Fibroblast of lung (primary cell): ENCODE measurements around the gene ZSCAN9. TPM values are rescaled to one million over a fixed set of nuclear protein-coding genes. Genes with fewer than 3 reads are reported as not detected.

ENCODE experiments used
- DNase-seq, 2 donors: peaks; one replicate each; pipeline versions ENCODE4 v3.0.0 to v3.0.0-alpha.2; 2010; ENCODE audit warnings: low read depth in 2 of 2
- H2AFZ ChIP-seq: 2 replicates; pipeline ENCODE4 v1.5.1; 2012; ENCODE audit warnings: low read length, control low read depth, inconsistent platforms
- H3K27ac ChIP-seq: 2 replicates; pipeline ENCODE4 v1.5.1; 2011; ENCODE audit warnings: low read length, control low read depth; ENCODE audit not compliant: insufficient read depth
- H3K27me3 ChIP-seq: 2 replicates; pipeline ENCODE4 v1.5.1; 2011; ENCODE audit warnings: mild to moderate bottlenecking, low read length; ENCODE audit not compliant: control insufficient read depth, insufficient read depth
- H3K36me3 ChIP-seq: 2 replicates; pipeline ENCODE4 v1.5.1; 2011; ENCODE audit warnings: low read length; ENCODE audit not compliant: control insufficient read depth, insufficient read depth
- H3K4me1 ChIP-seq: 2 replicates; pipeline ENCODE4 v1.5.1; 2011; ENCODE audit warnings: low read length; ENCODE audit not compliant: control insufficient read depth, insufficient read depth; ENCODE audit errors: extremely low read depth
- H3K4me2 ChIP-seq: 2 replicates; pipeline ENCODE4 v1.5.1; 2011; ENCODE audit warnings: low read length, control low read depth; ENCODE audit not compliant: insufficient read depth; ENCODE audit errors: extremely low read depth
- H3K4me3 ChIP-seq, 4 experiments: fragments of 200-600 bp in 1 of 4; sonication (generic) in 1 of 4; replicated peaks in 1 of 4; 2 replicates each; pipeline ENCODE4 v1.5.1; 2011 to 2016; ENCODE audit warnings: low read length in 4 of 4, low read depth in 3 of 4, mild to moderate bottlenecking in 3 of 4, control low read depth in 2 of 4, inconsistent platforms in 1 of 4, mixed read lengths in 1 of 4; ENCODE audit not compliant: insufficient read depth in 1 of 4; ENCODE audit errors: control extremely low read depth in 1 of 4
- H3K79me2 ChIP-seq: 2 replicates; pipeline ENCODE4 v1.5.1; 2012; ENCODE audit warnings: mild to moderate bottlenecking, low read length, inconsistent platforms; ENCODE audit not compliant: control insufficient read depth, insufficient read depth
- H3K9ac ChIP-seq: 2 replicates; pipeline ENCODE4 v1.5.1; 2011; ENCODE audit warnings: mild to moderate bottlenecking, low read length, control low read depth; ENCODE audit not compliant: insufficient read depth
- H3K9me3 ChIP-seq: 2 replicates; pipeline ENCODE4 v1.5.1; 2012; ENCODE audit warnings: low read depth, low read length; ENCODE audit not compliant: control insufficient read depth, insufficient read depth
- H4K20me1 ChIP-seq: 2 replicates; pipeline ENCODE4 v1.5.1; 2011; ENCODE audit warnings: low read length; ENCODE audit not compliant: control insufficient read depth, insufficient read depth; ENCODE audit errors: extremely low read depth
- EZH2 ChIP-seq: IDR thresholded peaks from 2 replicates; pipeline ENCODE4 v1.5.1; 2012; ENCODE audit warnings: low read length, control low read depth, mild to moderate bottlenecking; ENCODE audit errors: missing control alignments
- polyA plus RNA-seq, 2 donors: library from polyadenylated mRNA; depleted of rRNA in 1 of 2; stranded (reverse) in 1 of 2; unstranded in 1 of 2; fragments of >200 nt; gene quantifications; 2 replicates each; pipeline ENCODE4 v1.2.1, GENCODE V29; 2011 to 2012; ENCODE audit warnings: missing spikeins in 1 of 2
- total RNA-seq: library from RNA; depleted of rRNA; stranded (reverse); fragments of >200 nt; gene quantifications from 2 replicates; pipeline ENCODE4 v1.2.1, GENCODE V29; 2014
- TF ChIP-seq, protein P1 (sequence below), 2 donors: IDR thresholded peaks in 1 of 2; conservative IDR thresholded peaks in 1 of 2; 1 replicate in 1 of 2; 2 replicates in 1 of 2; pipeline ENCODE4 v1.5.1; 2011 to 2012; ENCODE audit warnings: low read length in 2 of 2, control low read depth in 1 of 2, inconsistent platforms in 1 of 2, low read depth in 1 of 2, mild to moderate bottlenecking in 1 of 2

Gene ZSCAN9
- total and polyA plus RNA-seq, 2 donors (not counting 1 experiment from before 2014, with no cell fraction given): 11.3 to 11.6 TPM

DNA sequence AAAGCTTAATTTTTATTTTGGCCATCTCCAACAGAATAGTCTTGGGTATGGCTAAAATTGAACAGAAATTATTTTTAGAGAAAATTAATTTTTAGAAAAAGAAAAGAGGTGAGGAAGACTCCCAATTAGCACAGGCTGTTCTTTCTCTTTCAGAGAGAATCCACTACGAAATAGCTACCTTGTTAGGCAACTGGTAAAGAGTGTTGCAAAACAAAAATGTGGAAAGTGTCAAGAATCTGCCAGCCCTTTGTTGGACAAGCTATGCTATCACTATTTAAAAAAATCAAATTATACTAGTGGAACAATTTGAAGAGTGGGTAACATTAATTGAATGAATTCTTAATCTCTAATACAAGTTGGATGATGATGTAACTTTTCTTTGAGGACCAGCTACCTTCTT, 19.2 kb upstream of the ZSCAN9 start:
- Histone ChIP-seq H3K27ac (no peak overlapping the region), H3K9ac (no peak overlapping the region), H3K27me3 (peaks cover 13% of the 10 kb centered on the region), H2AFZ (no peak overlapping the region), H3K36me3 (no peaks in the 10 kb centered on the region), H3K4me1 (no peaks in the 10 kb centered on the region), H4K20me1 (no peaks in the 10 kb centered on the region), H3K79me2 (no peaks in the 10 kb centered on the region), H3K4me2 (no peak overlapping the region), H3K9me3 (no peaks in the 10 kb centered on the region), H3K4me3 (no peak overlapping the region)
- TF ChIP-seq EZH2: no peak
- TF ChIP-seq, protein P1, sequence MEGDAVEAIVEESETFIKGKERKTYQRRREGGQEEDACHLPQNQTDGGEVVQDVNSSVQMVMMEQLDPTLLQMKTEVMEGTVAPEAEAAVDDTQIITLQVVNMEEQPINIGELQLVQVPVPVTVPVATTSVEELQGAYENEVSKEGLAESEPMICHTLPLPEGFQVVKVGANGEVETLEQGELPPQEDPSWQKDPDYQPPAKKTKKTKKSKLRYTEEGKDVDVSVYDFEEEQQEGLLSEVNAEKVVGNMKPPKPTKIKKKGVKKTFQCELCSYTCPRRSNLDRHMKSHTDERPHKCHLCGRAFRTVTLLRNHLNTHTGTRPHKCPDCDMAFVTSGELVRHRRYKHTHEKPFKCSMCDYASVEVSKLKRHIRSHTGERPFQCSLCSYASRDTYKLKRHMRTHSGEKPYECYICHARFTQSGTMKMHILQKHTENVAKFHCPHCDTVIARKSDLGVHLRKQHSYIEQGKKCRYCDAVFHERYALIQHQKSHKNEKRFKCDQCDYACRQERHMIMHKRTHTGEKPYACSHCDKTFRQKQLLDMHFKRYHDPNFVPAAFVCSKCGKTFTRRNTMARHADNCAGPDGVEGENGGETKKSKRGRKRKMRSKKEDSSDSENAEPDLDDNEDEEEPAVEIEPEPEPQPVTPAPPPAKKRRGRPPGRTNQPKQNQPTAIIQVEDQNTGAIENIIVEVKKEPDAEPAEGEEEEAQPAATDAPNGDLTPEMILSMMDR (conservative IDR thresholded peaks at IDR 0.05 in 1 of 2, IDR thresholded peaks at IDR 0.05 in 1 of 2; ENCODE audit: low read depth in 1 of 2, low read length in 2 of 2): no peak
- DNase-seq: no peak

DNA sequence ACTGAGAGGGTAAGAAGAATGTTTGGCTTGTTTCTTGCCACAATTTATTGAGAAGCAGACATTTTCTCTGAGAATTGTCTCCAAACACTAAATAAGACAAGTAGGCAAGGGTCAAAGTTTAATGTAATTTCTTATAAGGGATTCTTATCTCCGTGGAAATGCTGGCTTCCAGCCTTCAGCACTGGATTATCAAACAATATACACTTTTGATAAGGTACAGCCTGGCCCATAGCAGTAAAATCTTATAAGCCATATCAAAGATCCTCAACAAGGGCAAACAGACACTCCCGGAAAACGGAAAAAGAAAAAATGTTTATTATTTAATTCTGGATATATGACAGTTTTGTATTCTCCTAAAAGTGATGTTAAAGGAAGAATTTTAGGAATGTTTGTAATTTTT, 18.5 kb upstream of the ZSCAN9 start:
- Histone ChIP-seq H3K36me3 (no peaks in the 10 kb centered on the region), H3K4me1 (no peaks in the 10 kb centered on the region), H3K9me3 (no peaks in the 10 kb centered on the region), H2AFZ (no peak overlapping the region), H3K4me2 (no peak overlapping the region), H3K9ac (no peak overlapping the region), H4K20me1 (no peaks in the 10 kb centered on the region), H3K27ac (no peak overlapping the region), H3K79me2 (no peaks in the 10 kb centered on the region), H3K4me3 (no peak overlapping the region), H3K27me3 (peaks cover 17% of the 10 kb centered on the region)
- no peak for DNase-seq
- TF ChIP-seq, protein P1 (conservative IDR thresholded peaks at IDR 0.05 in 1 of 2, IDR thresholded peaks at IDR 0.05 in 1 of 2; ENCODE audit: low read depth in 1 of 2, low read length in 2 of 2): no peak
- no peak for TF ChIP-seq EZH2

DNA sequence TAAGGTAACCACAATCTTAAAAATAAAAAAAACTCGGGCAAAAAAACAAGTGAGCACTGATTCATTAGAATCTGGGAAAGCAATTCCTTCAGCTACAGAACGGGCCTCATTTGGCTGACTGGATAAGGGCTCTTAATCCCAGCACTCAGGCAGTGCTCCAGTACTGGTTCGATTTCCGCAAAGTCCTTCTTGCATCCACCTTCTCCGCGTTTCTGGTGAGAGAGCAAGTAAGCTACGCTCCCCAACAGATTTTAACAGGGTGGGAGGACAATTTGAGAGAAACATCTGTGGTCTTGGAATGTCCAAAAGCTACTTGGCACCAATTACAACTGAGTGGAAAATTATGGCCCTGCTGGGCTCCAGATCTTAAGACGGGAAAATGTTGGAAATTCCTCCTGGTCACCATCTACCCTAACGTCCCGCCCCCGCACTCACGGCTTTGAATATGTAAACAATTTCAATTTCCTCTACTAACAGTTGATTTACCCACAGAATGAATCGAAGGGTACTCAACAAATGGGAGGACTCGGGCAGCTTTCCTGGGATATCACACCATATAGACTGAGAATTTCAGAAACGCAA, 18.1 kb upstream of the ZSCAN9 start:
- no peak overlapping the region for H3K27ac ChIP-seq

More for the DNA sequence above, 18.1 kb upstream of the ZSCAN9 start:
- H3K9me3 ChIP-seq: no peaks in the 10 kb centered on the region
- no peaks in the 10 kb centered on the region for H3K36me3 ChIP-seq
- H3K79me2 ChIP-seq: no peaks in the 10 kb centered on the region
- no peak for TF ChIP-seq EZH2
- TF ChIP-seq, protein P1 (conservative IDR thresholded peaks at IDR 0.05 in 1 of 2, IDR thresholded peaks at IDR 0.05 in 1 of 2; ENCODE audit: low read depth in 1 of 2, low read length in 2 of 2): no peak
- H3K27me3 ChIP-seq: peaks cover 21% of the 10 kb centered on the region
- no peaks in the 10 kb centered on the region for H3K4me1 ChIP-seq
- H3K4me2 ChIP-seq: peak overlapping the region; percentile 86
- H3K4me3 ChIP-seq: peak overlapping the region; percentile 36 to 71 (median 50)
- H3K9ac ChIP-seq: no peak overlapping the region
- no peaks in the 10 kb centered on the region for H4K20me1 ChIP-seq
- DNase-seq: peak; percentile 7 to 9
- H2AFZ ChIP-seq: peak overlapping the region; percentile 63
